Endothelial cell of umbilical vein (primary cell): Measurements from ENCODE around the gene DUSP10. TPM values are rescaled to one million over a fixed set of nuclear protein-coding genes. Genes with fewer than 3 reads are reported as not detected.

Experiments
- BruUV-seq: library from RNA; stranded (reverse); fragments of 400-500 nt; replicated peaks from 2 replicates; lab custom pipeline; 2021; lab: Mats Ljungman, UMichigan
- CTCF ChIA-PET: fragments of 300-600, 350-600 bp; sonication (Branson Sonifier 250); formaldehyde crosslinking; loops from one replicate; lab custom pipeline; 2021; ENCODE audit warnings: antibody characterized with exemption, inconsistent platforms; lab: Charles Lee
- POLR2A ChIA-PET: fragments of 300-600, 350-600 bp; sonication (Branson Sonifier 250); formaldehyde crosslinking; loops from one replicate; lab custom pipeline; 2021; ENCODE audit warnings: antibody characterized with exemption, inconsistent platforms; lab: Charles Lee
- DNase-seq: peaks from one replicate; pipeline ENCODE4 v3.0.0-alpha.2; 2011; ENCODE audit warnings: low read depth, low spot score
- FAIRE-seq: peaks from 2 replicates; lab custom pipeline; 2011; peaks lifted over from hg19 to GRCh38; lab: Jason Lieb, UNC
- H2AFZ ChIP-seq: 2 replicates; pipeline ENCODE4 v1.6.0; 2012; ENCODE audit warnings: low read depth, low read length, control low read depth, inconsistent platforms
- H3K27ac ChIP-seq: 2 replicates; pipeline ENCODE4 v1.5.1; 2011; ENCODE audit warnings: low read depth, mild to moderate bottlenecking, control low read depth, low read length, moderate library complexity; ENCODE audit not compliant: insufficient read depth
- H3K27me3 ChIP-seq, 2 experiments: 2 replicates each; pipeline versions ENCODE4 v1.6.0 to v1.6.1; 2011; ENCODE audit warnings: low read length in 2 of 2, mixed read lengths in 1 of 2; ENCODE audit not compliant: control insufficient read depth in 2 of 2, insufficient read depth in 2 of 2
- H3K36me3 ChIP-seq, 2 experiments: 2 replicates in 1 of 2; 3 replicates in 1 of 2; pipeline ENCODE4 v1.5.1; 2011; ENCODE audit warnings: low read length in 2 of 2, mild to moderate bottlenecking in 1 of 2, moderate library complexity in 1 of 2; ENCODE audit not compliant: control insufficient read depth in 2 of 2, insufficient read depth in 2 of 2; ENCODE audit errors: extremely low read depth in 1 of 2
- H3K4me1 ChIP-seq: 3 replicates; pipeline ENCODE4 v1.5.1; 2011; ENCODE audit warnings: mild to moderate bottlenecking, low read length; ENCODE audit not compliant: control insufficient read depth, insufficient read depth; ENCODE audit errors: extremely low read depth
- H3K4me2 ChIP-seq: 2 replicates; pipeline ENCODE4 v1.6.1; 2011; ENCODE audit warnings: low read length, control low read depth, mixed read lengths; ENCODE audit not compliant: insufficient read depth
- H3K4me3 ChIP-seq, 3 experiments: fragments of 200-600 bp in 1 of 3; sonication (generic), shearing (Covaris generic) in 1 of 3; replicated peaks in 1 of 3; 2 replicates each; pipeline ENCODE4 v1.5.1; 2011 to 2016; ENCODE audit warnings: control low read depth in 3 of 3, low read length in 3 of 3, mild to moderate bottlenecking in 2 of 3, inconsistent platforms in 1 of 3, low read depth in 1 of 3, moderate library complexity in 1 of 3; ENCODE audit not compliant: insufficient read depth in 1 of 3
- H3K79me2 ChIP-seq: 2 replicates; pipeline ENCODE4 v1.6.0; 2012; ENCODE audit warnings: low read length, inconsistent platforms; ENCODE audit not compliant: control insufficient read depth, insufficient read depth
- H3K9ac ChIP-seq: replicated peaks from 2 replicates; pipeline ENCODE3; 2011; ENCODE audit warnings: low read length, control low read depth; ENCODE audit not compliant: insufficient read depth; ENCODE audit errors: extremely low read depth
- H3K9me1 ChIP-seq: replicated peaks from 3 replicates; pipeline ENCODE4 v1.6.0; 2011; ENCODE audit warnings: mild to moderate bottlenecking, low read length; ENCODE audit not compliant: control insufficient read depth, insufficient read depth; ENCODE audit errors: extremely low read depth
- H3K9me3 ChIP-seq: replicated peaks from 2 replicates; pipeline ENCODE4 v1.5.1; 2012; ENCODE audit warnings: low read length, inconsistent platforms; ENCODE audit not compliant: control insufficient read depth, insufficient read depth
- H4K20me1 ChIP-seq: replicated peaks from 2 replicates; pipeline ENCODE3; 2011; ENCODE audit warnings: mild to moderate bottlenecking, low read length; ENCODE audit not compliant: control insufficient read depth, insufficient read depth; ENCODE audit errors: extremely low read depth
- EZH2 ChIP-seq: IDR thresholded peaks from 2 replicates; pipeline ENCODE4 v1.6.1; 2012; ENCODE audit warnings: borderline replicate concordance, low read depth, mild to moderate bottlenecking, moderate library complexity, low read length, inconsistent platforms; ENCODE audit not compliant: severe bottlenecking
- FOS ChIP-seq: IDR thresholded peaks from 2 replicates; pipeline ENCODE4 v1.6.1; 2011; ENCODE audit warnings: mild to moderate bottlenecking, low read length, moderate library complexity, borderline replicate concordance; ENCODE audit not compliant: insufficient read depth
- JUN ChIP-seq: IDR thresholded peaks from 2 replicates; pipeline ENCODE4 v1.6.1; 2011; ENCODE audit warnings: borderline replicate concordance, low read depth; ENCODE audit not compliant: insufficient read length, insufficient read depth
- MAX ChIP-seq: IDR thresholded peaks from 2 replicates; pipeline ENCODE4 v1.6.1; 2011; ENCODE audit not compliant: insufficient read depth, insufficient read length
- MYC ChIP-seq: IDR thresholded peaks from one replicate; pipeline ENCODE4 v1.6.1; 2011; ENCODE audit warnings: mild to moderate bottlenecking, low read depth, low read length
- POLR2A ChIP-seq: IDR thresholded peaks from 2 replicates; pipeline ENCODE4 v1.6.1; 2012; ENCODE audit warnings: low read depth, mild to moderate bottlenecking, control low read depth, low read length
- dilution Hi-C: fragments of 300-500 bp; cut with MboI; formaldehyde crosslinking; loops from one replicate; pipeline ENCODE4 v1.15.0; 2019; ENCODE audit warnings: low sequenced_read_pairs; ENCODE audit not compliant: extremely low pct_ligation_motif_present
- intact Hi-C: fragments of 100-400 bp; cut with micrococcal nuclease; formaldehyde crosslinking; loops from one replicate; pipeline ENCODE4 v1.10.0; 2022
- polyA plus RNA-seq, 4 experiments: library from polyadenylated mRNA; depleted of rRNA in 3 of 4; stranded (reverse) in 3 of 4; unstranded in 1 of 4; fragments of >200 nt; gene quantifications; 2 replicates each; pipeline versions ENCODE4 v1.2.1 to v1.2.3, GENCODE V29; 2011 to 2012; ENCODE audit warnings: missing spikeins in 1 of 4
- total RNA-seq: library from RNA; stranded (reverse); gene quantifications from 2 replicates; pipeline ENCODE4 v1.2.3, GENCODE V29; 2021

The DUSP10 gene
- total and polyA plus RNA-seq, 2 donors (not counting 3 experiments of a cell fraction or from before 2014, with no cell fraction given) = 1.6 to 1.9 TPM

GRCh38 chr1:221778535-221779142 lies 36.8 kb upstream of the DUSP10 start:
- no TSS peak for BruUV-seq
- H3K36me3 ChIP-seq = no peaks in the 10 kb centered on the region
- intact Hi-C loops = no loop called here
- no peak for TF ChIP-seq JUN
- TF ChIP-seq MAX = no peak
- TF ChIP-seq MYC = no peak
- no peak for TF ChIP-seq POLR2A
- no peak overlapping the region for H3K4me3 ChIP-seq
- CTCF ChIA-PET = interaction anchor here (1.3 kb wide), 1 partner anchor 9 kb away, joined by 3 read pairs; no protein-coding TSS in a partner anchor
- no peak overlapping the region for H3K4me2 ChIP-seq
- dilution Hi-C loops = no loop called here
- no peak for FAIRE-seq
- H3K27ac ChIP-seq = no peak overlapping the region
- H3K79me2 ChIP-seq = no peaks in the 10 kb centered on the region
- H3K9ac ChIP-seq = no peak overlapping the region
- no peaks in the 10 kb centered on the region for H3K9me3 ChIP-seq
- H3K27me3 ChIP-seq = peaks cover 0 to 3% of the 10 kb centered on the region in 2 experiments
- H3K4me1 ChIP-seq = peaks cover 5% of the 10 kb centered on the region
- DNase-seq = no peak
- POLR2A ChIA-PET = no interaction called here
- no peaks in the 10 kb centered on the region for H4K20me1 ChIP-seq
- H3K9me1 ChIP-seq = no peaks in the 10 kb centered on the region
- no peak overlapping the region for H2AFZ ChIP-seq

DNA sequence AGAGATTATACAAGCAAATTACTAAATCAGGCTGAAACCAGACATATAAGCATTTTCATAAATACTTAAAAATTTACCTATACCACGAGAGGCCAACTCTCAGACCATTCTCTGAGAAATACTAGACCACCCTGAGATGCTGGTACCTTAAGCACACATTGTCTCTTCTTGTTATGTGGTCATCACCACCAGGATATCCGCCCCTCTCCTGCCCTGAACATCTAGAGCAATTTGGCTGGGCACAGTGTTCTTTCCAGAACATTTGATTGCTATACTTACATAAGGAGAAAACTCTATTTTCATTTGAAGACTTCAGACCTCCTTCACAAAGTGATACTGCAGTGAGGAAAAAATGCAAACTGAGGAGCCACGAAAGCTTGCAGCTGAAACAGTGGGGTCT lies 36.2 kb upstream of the DUSP10 start:
- H3K36me3 ChIP-seq = no peaks in the 10 kb centered on the region
- FAIRE-seq = no peak
- no TSS peak for BruUV-seq
- no peak overlapping the region for H3K4me2 ChIP-seq
- DNase-seq = no peak
- CTCF ChIA-PET = interaction anchor here (1.3 kb wide), 1 partner anchor 10 kb away, joined by 3 read pairs; no protein-coding TSS in a partner anchor
- no peaks in the 10 kb centered on the region for H3K9me3 ChIP-seq
- peaks cover 5% of the 10 kb centered on the region for H3K4me1 ChIP-seq
- H2AFZ ChIP-seq = no peak overlapping the region
- TF ChIP-seq EZH2 (no peak), MYC (no peak), MAX (no peak), FOS (no peak)
- no peak overlapping the region for H3K4me3 ChIP-seq
- no peak overlapping the region for H3K27ac ChIP-seq
- no peaks in the 10 kb centered on the region for H3K9me1 ChIP-seq
- intact Hi-C loops = no loop called here
- POLR2A ChIA-PET = no interaction called here
- no peak overlapping the region for H3K9ac ChIP-seq
- no peaks in the 10 kb centered on the region for H3K79me2 ChIP-seq
- no peaks in the 10 kb centered on the region for H4K20me1 ChIP-seq
- dilution Hi-C loops = no loop called here
- peaks cover 0 to 3% of the 10 kb centered on the region in 2 experiments for H3K27me3 ChIP-seq
